NCI-H2081 (cell line): ENCODE results near the gene TBC1D8.
A peak's percentile ranks its signal among the peaks of the same experiment; 100 is the strongest.

Experiments used
- DNase-seq, 2 experiments: peaks; one replicate each; lab custom pipeline; 2025; lab: John Stamatoyannopoulos, UW

The TBC1D8 gene

DNA sequence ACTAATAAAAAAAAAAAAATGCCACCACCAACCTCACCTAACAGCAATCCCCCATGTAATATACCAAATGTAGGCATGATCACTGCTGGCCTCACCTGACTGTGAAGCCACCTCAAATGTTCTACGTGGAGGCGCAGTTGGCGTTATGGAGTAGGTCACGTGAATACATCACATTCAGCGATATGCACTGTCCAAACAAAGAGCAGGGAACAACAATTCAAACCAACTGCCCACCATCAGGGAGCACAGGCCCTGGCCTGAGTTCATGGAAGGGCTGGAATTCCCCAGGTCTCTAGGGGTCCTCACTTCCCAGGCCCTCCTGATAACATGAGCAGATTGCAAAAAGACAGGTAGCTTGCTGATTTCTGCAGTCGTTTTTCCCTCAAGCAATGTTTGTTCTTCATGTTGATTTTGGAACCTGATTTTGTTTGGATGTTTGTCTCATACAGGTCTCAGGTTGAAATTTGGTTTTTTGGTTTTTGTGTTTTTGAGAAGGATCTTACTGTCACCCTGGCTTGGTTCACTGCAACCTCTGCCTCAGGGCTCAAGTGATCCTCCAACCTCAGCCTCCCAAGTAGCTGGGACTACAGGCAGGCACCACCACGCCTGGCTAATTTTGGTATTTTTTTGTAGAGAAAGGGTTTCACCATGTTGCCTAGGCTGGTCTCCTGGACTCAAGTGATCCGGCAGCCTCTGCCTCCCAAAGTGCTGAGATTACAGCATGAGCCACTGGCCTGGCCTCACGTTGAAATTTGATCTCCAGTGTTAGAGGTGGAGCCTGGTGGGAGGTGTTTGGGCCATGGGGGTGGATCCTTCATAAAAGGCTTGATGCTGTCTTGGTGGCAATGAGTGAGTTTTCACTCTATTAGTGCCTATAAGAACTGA is 15.5 kb downstream of the TBC1D8 start:
- DNase-seq, result no peak

DNA sequence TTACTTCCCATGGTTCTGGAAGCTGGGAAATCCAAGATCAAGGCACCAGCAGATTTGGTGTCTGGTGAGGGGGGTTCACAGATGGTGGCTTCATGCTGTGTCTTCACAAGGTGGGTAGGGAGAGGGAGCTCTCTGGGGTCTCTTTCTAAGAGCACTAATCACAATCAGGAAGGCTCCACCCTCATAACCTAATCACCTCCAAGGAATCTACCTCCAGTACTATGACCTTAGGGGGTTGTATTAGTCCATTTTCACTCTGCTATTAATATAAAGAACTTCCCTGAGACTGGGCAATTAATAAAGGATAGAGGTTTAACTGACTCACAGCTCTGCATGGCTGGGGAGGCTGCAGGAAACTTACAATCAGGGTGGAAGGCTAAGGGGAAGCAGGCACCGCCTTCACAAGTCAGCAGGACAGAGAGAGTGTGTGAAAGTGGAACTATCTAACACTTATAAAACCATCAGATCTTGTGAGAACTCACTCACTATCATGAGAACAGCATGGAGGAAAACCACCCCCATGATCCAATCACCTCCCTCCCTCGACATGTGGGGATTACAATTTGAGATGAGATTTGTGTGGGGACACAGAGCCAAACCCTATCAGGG is 17.6 kb downstream of the TBC1D8 start:
- no peak for DNase-seq

DNA sequence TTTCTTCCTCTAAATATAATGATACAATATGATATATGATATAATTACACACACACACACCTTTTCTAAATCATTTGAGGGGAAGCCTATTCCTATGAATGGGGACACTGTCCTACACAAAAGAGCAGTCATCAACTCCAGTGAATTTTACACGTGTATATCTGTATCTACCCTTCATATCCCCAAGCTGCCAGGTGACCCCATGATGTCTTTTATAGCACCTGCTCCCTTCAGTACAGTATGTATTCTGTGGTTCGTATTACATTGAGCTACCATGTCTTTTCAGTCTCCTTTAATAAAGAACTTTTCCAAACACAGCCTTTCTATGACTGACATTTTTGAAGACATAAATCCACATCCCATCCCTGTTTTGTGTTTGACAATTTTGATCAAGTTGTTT is 19.0 kb downstream of the TBC1D8 start:
- DNase-seq, result peak in 1 of 2 experiments; percentile 51

DNA sequence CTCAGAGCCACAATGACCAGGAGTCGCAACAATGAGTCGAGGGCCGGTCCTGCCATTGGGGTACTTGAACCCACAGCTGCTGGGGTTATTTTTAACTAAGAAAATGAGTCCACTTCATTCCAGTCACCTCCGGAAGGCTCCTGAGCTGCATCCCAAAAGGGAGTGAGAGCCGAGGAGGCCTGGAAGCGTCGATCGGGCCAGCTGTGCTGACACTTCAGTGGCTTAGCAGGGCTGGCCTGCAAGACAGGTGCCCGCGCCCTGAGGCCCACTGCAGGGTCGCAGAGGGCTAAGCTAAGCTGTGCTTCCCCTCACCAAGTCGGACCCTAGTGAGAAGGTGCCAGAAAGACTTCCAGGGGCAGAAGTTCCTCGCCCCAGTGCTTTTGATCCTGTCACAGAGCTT is 21.1 kb downstream of the TBC1D8 start:
- DNase-seq, result no peak

DNA sequence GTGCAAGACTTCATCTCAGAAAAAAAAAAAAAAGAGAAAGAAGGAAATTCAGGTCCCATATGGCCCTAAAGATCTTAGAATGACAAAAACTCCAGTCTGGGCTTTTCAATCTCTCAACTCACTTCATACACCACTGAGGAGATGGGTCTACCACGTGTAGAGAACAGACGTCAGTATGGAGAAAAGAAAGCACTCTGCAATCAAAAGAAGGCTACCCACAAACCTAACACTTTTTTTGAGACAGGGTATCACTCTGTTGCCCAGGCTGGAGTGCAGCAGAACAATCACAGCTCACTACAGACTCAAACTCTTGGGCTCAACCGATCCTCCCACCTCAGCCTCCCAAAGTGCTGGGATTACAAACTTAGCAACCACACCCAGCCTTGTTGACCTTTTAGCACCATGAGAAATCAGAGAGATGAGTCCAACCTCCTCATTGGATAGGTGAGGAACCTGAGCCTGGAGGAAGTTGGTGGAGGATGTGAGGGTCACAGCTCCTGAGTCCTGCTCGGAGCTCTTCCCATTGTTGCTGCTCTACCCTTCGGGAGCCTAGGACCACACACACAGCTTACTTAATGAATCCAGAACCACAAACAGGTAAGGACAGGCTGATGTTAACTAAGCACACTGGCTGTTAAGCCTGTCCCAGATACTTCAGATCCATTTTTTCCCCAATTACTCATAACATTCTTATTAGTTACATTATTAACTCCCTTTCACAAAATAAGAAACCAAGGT is 23.7 kb downstream of the TBC1D8 start:
- DNase-seq, result no peak

DNA sequence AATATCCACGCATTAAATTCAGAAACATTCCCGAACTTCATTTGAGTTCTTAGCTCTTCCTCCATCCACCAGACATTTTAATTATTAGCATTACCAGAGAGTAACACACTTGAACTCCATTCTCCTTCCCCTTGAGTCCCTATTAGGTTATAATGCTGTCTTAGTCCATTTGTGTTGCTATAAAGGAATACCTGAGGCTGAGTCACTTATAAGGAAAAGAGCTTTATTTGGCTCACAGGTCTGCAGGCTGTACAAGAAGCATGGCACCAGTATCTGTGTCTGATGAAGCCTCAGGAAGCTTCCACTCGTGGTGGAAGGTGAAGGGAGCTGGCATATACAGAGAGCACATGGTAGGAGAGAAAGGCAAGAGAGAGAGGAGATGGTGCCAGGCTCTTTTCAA is 25.4 kb downstream of the TBC1D8 start:
- no peak for DNase-seq

DNA sequence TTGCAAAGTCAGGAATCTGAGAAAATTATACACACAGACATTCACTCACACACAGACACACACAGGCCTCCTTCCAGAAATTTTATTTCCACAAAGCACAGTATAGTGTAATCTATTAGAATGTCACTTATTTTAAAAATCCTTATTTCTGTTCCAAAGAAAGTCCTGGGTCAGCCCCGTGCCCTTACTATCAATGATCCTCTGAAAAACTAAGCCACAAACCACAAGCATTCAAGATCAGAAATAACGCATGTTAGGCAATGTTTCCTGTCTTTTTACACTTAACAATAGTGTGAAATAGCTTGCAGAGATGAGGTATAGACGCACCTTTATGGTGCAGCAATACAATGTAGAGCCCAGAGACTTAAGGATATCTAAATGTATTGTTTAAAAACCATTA is 25.8 kb downstream of the TBC1D8 start:
- no peak for DNase-seq

DNA sequence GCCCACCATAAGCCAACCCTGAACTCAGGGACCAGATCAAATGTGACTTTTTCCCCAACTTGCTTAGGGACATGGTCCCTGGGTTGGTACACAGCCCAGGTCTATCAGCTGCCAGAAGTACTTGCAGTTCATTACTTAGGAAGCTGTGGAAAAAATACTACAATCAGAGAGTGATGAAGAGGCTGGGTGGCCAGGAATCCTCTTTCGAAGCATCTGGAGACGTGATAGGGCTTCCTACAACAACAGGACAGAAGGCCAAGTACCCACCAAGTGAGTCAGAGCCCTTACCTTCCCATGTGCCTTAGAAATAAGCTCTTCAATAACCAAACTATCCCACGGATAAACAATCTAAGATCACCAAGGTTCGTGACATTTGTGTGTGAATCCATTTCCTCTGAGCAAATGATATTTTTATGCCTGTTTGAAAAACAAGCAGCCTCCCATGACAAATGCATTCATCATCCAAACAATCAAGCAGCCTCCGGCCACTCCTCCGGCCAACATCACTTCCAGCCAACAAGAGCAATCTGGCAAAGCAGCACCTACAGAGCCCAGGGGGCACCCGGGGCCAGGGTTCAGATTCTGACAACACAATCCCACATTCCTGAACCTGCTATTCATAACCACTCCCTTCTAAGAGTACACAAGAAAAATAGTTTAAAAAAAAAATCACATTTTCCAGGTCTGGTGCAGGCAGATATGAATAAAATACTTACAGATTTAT is 26.4 kb downstream of the TBC1D8 start:
- peak in 1 of 2 experiments; percentile 26 for DNase-seq

DNA sequence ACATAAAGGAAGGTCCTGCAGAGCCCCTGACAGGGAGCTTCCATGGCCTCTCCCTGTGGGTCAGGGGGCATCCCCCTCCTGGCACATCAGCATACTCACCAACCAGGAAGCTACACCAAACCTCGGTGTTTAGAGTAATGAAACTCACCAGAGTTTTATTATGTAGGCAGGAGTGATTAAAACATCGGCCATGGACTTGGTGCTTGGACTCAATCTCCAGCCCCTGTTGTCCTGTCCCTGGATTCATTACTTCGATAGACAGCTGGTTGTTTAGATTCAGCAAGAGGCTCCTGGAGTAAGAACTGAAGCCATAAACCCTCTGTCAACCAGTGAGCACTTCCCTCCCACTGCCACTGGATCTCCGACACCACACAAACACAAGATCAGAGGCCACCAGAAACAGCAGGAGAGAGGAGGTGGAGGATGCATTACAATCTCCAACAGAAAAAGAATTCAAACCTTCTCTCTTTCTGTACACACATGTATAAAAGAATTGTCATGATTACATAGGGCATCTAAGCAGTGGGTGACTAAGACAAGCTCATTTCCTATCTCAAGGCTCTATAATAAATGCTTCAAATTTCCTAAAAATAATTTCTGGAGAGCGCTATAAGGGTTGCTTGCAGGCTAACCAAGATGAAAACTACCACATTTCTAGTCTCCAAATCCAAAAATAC is 27.2 kb downstream of the TBC1D8 start:
- DNase-seq, result no peak

DNA sequence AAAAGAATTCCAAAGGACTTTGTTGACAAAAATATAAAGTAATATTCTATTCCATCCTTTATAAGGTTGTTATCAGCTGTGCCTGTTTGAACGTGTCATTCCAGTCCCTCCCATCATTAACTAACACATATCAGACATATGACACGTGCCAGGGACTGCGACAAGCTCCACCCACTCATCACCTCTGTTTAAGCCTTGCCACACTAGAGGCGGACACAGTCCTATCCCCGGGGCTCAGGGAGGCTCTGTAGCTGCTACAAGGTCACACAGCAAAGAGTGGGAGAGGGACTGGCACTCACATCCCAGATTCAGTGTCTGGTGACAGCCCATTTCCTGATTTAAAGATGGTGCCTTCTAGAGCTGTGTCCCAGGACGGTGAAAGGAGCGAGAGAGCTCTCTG is 30.0 kb downstream of the TBC1D8 start:
- DNase-seq, result no peak

DNA sequence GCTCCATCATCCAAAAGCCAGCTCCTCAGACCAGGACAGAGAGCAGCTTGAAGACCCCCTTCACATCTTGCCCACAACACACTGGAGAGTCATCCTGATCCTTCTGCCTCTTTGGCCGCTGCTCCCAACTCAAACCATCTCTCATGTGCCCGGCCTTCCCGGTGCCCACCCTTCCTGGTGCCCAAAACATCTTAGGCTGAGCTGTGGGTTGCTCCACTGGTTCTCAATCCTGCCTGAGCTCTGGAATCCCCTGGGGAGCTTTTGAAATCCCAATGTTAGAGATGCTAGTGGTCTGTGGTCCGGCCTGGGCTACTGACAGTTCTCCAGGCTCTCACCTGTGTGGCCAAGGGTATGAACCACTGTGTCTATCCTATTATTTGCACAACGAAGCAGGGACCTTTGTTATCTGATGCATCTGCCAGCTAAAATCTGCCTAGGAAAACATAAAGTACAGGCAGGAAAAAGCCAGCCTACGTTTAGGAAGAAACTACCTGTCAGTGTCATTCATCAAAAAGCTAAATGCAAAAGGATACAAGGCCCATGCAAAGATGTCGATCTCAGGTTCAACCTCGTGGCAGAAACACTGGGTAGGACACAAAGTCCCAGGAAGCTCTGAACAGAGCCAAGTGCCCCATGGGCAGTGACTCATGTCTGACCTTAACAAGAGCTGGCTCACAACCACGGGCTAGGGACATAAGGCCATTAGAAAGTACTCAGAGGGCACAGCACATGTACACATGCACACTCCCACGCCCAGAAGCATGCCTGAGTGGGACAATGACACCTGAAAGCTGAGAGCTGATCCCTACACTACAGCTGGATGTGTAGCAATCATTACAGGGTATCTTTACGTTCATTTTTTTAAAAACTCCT is 30.8 kb downstream of the TBC1D8 start:
- DNase-seq, result no peak

DNA sequence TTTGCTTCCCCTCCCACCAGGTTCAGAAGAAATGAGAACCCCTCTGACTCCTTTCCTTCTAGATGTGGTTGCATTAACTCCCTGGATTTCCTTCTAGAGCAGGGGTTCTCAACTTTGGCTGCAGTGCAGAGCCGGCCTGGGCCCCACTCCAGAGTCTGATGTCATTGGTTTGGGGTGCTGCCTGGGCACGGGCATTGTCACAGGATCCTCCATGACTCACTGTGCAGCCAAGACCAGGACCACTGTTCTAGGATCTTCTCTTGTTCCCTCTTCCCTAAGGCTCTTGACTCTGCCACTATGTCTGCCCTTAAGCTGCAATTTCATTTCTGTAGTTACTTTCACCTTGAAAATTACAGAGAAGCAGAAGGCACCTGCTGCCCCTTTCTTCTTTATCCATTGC is 31.8 kb downstream of the TBC1D8 start:
- no peak for DNase-seq

DNA sequence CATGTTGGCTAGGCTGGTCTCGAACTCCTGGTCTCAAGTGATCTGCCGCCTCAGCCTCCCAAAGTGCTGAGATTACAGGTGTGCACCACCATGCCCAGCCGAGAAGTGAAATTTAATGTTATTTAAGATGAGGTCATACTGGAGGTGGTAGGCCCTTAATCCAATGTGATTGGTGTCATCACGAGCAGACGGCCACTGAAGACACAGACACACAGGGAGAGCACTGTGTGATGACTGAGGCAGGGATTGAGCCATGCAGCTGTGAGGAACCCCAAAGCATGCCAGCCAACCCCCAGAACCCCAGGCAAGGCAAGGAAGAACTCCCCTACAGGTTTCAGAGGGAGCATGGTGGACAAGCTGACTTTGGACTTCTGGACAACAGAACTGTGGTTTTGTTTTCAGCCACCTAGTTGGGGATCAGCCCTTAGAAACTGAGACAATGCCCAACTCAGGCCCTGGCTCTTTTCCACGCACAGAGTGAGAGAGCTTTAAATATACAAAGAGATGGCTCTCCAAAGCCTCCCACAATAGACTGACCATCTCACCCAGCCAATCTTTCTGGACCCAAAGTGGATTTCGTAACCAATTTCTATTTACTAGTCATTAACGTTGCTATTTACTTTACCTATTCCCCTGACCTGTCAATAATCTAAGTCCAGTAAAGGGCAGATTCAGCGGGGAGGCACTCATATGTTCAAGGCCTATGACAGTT is 34.2 kb downstream of the TBC1D8 start:
- no peak for DNase-seq

DNA sequence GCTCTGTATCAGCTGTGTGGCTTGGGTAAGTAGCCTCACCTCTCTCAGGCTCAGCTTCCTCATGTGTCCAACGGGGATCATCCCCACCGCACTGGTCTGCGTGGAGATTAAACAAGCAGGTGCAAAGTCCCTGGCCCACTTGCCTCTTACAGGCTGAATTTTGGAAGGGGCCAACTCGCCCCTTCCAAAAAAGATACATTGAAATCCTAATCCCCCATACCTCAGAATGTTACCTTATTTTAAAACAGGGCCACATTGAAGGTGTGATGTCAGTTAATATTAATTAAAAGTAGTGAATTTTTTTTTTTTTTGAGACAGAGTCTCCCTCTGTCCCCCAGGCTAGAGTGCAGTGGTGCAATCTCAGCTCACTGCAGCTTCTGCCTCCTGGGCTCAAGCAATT is 34.8 kb downstream of the TBC1D8 start:
- DNase-seq, result no peak

DNA sequence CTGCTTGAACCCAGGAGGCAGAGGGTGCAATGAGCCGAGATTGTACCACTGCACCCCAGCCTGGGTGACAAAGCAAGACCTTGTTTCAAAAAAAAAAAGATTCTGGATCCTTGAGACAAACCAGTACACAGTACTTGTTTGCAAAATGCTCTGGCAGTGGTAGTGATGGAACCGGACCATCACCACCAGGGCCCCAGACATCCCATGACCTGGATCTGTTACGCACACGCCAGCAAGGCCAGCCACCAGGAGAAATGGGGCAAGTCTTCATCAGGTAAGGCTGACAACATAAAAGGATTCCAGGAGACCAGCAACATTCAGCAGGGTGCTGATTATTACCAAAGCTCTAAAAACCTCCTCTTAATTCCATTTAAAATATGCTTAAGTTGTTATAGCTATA is 35.5 kb downstream of the TBC1D8 start:
- DNase-seq, result no peak

DNA sequence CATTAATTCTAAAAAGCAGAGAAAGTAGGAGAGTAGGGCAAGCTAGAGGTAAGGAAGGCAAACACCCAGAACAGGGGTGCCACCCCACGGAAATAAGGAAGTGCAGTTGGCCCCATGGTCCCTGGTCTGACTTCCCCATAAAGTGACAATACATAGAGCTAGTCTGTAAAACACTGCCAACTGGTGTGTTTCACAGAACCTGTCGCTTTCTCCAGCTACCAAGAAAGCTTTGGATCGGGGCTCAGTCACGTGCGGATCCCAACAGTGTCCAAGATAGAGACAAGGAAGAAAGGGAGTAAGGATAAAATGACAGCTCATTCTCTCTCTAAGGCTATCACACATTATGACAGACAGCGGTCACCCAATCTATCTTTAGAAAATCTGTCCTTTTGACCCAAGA is 36.4 kb downstream of the TBC1D8 start:
- DNase-seq, result no peak

DNA sequence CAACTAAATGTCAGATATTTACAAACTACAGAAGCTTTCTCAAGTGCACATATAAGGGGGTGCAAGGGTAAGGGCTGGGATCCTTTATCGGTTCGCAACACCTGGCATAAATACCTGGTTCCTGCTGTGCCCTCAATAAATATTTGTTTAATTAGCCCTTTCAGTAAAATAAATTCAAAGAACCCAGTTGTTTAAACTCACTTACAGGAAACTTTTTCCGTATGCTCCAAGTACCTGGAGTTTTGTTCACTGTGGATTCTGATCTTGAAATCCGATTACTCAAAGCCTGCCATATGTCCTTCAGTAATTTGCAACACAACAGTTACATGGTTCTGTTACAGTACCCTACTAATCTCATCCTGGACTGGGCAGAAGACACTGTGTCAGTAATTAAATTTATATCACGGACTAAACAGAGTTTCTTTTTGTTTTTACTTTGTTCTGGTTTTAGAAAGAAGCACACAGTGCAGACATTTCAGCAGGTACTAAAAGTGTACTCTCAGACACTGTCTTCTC is 36.9 kb downstream of the TBC1D8 start:
- DNase-seq, result peak in 1 of 2 experiments; percentile 33

DNA sequence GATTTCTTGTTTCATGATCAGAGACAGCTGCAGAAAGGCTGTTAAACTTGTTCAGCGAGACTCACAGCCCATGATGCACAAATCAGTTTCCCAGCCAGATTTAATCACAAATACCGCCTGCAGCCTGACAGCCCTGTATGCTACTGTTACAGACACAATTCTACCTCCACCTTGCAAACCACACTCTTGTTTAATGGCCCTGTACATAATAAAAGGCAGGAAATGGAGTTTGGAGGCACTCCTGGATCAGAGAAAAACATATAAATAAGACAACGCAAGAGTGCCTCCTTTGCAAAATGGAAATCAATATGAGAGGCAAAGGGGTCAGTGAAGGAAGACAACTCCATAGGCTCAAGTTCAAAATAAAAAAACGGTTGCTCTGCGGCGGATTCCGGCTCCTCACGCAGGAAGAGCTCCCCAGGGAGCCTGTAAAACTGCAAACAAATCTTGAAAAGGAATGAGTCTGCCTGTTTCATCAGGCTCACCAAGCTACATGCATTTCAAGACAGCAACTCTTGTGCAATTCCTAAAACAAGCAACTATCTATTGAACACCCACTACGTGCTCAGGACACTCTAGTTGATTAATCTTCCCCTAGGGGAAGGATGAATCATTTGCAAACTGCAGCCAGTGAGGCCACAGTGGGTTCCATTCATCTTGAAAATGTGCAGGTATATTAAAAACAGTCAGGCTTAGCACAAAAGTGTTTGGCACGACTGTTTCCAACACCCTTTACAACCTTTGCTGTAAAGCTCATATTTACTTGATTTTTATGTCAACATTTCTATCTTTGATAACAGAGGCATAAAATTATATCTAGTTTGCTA is 37.5 kb downstream of the TBC1D8 start:
- peak; percentile 65 to 83 for DNase-seq

DNA sequence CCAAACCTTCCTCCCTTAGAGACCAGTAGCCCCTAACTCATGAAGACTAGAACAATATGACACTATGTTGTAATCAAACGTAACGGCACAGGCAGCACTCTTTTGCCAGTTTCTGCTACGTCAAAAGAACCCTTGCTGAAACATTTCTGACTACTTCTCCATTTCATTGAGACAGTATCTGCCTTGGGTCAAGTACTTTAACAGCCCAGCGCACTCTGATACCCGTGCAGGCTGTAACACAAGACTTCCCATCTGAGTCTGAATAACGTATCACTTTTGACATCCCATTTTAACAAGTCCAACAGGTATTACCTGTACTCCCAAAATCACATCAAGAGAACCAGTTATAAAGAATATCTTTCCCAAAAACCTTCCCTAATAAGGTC is 38.4 kb downstream of the TBC1D8 start:
- DNase-seq, result no peak
